ENCODE results near the gene CDH4.

Gene CDH4

DNA sequence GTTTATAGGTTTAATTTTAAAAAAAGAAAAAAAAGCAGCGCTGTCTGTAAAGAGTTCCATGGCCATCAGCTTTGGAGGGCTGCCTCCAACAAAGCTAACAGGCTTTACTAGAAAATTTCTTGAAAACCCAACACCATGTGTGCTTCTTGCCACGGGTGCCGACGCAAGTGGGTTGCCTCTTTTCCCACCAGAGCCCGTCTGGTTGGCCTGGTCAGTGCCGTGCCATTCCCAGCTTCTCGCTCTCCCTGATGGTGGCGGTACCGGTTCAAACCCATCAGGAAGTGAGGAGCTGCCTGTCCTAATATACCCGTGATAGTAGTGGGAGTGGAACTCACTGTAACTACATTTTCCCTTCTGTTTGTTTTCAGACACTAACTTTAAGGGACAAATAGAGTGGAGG, 73.7 kb downstream of the CDH4 start:
- no peak for DNase-seq (ENCODE audit: low read depth, low spot score)

DNA sequence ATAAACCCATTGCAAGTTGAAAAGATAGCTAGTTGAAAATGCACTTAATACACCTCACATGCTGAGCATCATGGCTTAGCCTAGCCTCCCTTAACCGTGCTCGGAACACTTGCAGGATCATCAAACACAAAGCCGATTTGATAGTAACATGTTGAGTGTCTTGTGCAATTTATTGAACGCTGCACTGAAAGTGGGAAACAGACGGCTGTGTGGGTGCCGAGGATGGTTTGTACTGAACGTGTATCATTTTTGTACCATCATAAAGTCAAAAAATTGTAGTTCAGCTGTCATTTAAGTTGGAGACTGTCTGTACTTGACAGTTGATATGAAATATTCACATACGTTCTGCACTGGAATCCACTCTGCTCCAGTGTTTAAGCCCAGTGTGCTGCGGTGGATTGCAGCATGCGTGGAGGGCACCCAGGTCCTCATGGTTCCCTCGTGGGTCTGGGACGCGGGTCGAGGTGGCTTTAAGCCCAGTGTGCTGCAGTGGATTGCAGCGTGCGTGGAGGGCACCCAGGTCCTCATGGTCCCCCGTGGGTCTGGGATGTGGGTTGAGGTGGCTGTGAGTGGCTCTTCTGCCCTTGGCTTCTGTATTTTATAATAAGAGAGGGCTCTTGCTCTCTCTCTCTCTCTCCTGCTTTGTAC, 77.0 kb downstream of the CDH4 start:
- DNase-seq (ENCODE audit: low read depth, low spot score): no peak

DNA sequence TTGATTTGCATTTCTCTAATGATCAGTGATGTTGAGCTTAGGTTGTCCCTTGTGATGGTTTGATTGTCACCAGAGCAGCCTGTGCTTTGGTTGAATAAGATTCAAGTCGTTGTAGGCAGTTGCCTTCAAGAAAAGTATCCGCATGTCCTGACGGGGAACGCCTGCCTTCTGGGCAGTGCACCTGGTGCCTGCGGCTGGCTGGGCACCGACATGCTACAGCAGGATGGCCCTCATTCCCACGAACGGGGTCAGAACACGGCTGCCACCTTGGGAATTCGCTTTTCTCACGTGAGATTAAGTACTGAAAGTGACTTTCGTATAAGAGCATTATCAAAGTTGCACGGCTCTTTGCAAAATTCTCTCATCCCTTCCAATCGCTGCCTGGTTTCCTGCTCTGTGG, 78.4 kb downstream of the CDH4 start:
- DNase-seq (ENCODE audit: low read depth, low spot score): no peak

DNA sequence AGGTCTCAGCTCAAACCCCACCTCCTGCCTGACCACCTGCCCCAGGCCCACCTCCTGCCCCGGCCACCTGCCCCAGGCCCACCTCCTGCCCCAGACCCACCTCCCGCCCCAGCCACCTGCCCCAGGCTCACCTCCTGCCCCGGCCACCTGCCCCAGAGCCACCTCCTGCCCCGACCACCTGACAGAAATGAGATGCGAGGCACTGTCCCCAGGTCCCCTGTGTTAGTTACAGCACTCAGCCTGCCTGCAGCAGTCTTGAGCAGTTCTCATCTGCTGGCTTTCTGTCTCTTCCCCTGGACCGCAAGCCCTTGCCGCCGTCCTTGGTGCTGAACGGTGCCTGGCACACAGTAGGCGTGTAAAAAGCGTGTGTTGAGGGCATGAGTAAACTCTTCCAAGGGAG, 79.5 kb downstream of the CDH4 start:
- DNase-seq (ENCODE audit: low read depth, low spot score): no peak

DNA sequence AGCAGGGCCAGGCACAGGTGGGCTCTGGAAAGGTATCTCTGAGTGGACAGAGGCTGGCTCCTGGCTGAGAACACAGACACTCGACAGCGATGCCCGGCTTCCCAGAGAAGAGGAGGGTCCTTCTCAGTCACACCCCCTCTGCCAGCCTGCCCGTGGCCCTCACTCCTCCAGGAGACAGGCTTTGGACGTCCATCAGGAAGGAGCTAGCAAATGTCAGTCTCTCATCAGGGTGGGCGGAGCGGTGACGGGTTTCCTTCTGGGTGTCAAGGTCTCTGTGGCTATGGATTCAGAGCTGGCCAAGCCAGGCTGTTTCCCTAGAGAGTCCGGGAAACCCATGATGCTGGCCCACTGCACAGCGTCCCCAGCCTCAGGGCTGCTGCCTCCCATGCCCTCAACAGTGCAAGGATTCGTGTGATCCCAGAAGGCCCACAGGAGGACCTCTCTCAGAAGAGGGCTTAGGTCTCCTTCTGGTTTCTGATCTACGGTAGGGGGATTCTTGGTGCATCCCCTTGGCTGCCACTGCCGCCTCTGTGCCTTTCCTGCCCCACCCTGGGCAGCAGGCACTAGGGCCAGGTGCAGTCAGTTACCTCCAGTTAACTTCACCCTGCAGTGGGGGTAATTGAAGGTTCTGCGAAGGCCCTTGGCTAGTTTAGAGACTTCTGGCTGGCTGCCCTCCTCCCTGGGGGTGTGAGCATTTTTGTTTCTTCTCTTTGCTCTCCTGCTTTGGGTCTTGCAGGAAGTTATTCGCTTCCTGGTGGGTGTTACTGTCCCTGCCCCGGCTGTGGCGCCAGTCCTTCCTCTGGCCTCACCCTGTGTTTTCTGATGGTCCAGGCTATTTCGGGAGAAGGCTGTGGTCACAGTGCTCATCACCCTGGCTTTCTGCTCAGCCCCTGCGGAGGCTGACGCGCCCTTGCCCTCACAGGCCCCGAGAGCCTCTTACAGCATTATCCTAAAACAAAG, 80.2 kb downstream of the CDH4 start:
- DNase-seq (ENCODE audit: low read depth, low spot score): no peak

DNA sequence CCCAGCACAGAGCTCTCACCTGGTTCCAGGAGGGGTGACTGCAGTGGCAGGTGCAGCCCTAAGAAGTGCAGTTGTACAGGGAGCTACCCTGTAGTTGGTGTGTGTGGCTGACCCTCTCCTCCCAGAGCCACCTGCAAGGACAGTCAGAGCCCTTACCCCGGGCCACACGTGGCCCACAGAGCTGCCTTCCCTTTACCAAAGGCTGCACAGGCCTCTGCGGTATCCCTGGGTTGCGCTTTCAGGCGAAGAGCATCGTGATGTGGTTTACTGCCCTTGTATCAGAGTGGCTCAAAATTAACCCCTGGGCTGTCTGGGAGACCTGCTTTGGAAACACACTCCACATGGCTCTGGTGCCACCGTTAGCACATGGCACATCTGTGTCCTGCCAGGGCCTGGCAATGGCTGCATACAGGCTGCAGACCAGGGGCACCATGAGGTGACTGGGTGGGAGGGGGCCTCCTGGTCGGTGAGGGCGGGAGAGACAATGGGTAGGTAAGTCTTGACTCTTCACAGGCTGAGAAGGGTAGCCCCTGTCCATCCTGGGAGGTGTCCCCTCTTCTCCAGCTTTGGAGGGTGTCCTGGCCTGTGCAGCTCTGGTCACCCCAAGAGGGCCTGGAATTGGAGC, 81.5 kb downstream of the CDH4 start:
- no peak for DNase-seq (ENCODE audit: low read depth, low spot score)

DNA sequence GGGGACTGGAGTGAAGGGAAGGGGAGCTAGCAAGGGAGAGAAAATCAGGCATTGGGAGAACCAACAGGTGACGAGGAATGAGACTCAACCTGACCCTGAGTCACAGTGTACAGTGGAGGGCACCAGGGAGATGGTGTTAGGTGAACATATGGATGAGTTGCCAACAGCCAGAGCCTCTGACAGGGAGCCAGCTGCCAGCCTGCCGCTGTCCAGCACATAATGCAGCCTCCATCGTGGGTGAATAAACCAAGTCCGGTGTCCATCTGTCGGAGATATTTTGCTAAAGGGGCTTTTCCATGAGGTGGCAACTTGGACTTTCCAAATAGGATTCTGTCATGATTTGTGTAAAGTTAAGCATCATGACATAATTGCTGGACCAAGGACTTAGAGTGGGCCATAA, 88.1 kb downstream of the CDH4 start:
- no peak for DNase-seq (ENCODE audit: low read depth, low spot score)

DNA sequence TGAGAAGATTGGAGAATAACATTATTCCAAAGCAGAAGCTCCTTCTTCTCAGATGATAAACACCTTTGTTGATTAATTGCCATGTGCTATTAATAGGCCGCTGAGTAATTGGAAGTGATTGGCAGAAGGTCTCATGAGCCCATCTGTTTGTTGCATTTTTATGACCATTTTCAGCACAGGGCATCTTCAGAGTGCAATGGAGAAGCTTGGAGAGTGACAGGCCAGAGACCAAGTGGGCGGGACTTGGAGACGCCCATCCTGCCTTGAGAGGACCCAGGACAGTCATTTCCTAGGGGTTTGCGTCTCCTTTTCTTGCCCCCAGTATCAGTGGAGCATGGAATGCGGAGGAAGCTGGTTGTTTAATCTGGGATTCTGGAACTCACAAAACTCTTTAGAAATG, 89.5 kb downstream of the CDH4 start:
- DNase-seq (ENCODE audit: low read depth, low spot score): no peak

DNA sequence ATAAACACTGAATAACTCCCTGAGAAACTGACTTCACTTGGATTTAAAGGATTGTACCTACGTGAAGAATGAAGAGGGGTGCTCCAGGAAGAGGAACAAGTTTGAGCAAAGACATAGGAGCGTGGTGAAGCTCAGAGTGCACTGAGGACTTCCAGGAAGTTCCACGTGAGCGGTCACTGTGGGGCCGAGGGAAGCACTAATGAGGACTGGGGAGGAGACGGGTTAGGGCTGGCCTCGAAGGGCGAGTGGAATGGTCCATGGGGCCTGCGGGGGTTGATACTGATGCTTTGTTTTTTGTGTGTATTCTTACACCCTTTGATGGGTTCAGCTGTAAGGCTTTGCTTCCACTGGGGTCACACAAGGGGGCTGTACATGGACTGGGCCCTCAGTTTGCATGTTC, 91.9 kb downstream of the CDH4 start:
- DNase-seq (ENCODE audit: low read depth, low spot score): no peak

DNA sequence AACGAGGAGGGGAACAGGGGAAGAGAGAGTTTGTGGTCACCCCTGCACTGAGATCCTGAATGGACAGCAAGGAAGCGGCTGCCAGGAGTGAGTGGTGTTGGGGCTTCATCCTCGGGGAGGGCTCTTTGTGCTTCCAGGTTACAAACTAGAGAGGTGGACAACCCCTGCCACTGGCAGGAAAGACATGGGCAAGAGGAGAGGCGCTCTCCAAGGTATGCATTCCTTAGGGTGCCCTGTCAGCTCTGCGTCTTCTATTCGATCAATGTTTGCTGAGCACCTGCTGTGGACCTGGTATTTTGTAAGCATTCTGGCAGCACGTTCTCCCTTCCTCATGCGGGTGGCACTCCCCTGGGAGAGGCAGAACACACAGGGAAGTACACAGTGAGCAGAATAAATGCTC, 93.6 kb downstream of the CDH4 start:
- DNase-seq (ENCODE audit: low read depth, low spot score): no peak

DNA sequence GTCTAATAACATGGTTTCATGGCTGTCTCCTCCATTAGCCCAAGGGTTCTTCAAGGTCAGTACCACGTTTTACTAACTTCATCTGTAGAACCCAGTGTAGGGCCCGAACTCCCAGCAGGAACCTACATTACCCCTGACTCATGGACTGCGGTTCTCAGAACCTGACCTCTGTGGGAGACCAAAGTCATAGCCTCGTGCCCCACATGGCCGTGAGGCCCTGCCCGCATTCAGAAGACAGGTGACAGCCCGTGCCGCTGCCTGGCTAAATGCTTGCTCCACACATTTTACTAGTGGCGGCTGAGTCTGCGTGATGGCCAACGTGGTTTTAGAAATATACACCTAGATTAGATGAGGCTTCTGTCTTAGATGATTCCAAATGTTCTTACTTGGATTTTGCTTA, 94.9 kb downstream of the CDH4 start:
- DNase-seq (ENCODE audit: low read depth, low spot score): no peak

DNA sequence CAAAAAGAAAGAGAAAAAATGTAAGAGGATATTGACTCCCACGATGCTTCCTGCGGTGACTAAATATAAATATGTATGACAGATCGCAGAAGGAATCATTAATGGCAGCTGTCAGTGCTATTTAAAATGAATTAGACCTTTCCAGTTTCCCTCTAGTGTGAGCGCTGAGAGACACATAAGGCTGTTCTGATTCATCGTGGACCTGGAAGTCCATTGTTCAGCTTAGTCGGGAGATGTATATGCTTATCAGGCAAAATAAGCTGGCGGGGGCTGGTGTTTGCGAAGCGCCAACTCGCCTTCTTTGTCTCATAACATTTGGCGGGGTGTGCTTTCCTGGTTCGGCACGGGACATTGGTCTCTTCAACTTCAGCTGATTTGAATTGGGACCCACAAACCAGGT, 95.4 kb downstream of the CDH4 start:
- no peak for DNase-seq (ENCODE audit: low read depth, low spot score)

DNA sequence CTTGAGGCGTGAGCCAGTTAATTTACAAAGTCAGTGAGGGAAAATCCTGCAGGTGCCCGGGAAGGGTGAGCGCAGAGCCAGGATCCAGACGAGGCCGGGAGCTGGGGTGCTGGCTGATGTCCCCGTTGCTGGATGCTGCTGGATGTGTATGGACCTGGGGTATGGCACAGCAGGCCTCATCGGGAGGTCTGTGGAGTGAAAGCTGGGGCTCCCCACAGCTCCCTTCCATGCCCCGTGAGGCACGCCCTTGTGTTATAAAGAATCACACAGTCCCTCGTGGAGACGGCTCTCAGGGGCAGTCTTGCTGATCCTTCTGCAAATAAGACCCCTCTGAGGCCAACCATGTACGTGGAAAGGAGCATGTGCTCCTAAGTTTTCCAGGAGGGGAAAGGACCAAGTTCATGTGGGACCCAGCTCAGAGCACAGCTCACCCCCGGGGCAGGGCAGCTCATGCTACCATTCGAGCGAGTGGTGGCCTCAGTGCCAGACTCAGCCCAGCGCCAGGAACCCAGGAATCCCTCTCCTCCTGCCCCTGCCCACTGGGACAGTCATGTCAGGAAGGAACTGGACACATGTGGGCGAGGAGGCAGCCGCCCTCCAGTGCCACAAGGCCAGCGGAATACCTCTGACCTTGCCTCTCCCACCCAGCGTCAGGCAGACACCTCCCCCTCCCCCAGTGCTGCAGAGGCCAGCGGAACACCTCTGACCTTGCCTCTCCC, 97.5 kb downstream of the CDH4 start:
- DNase-seq (ENCODE audit: low read depth, low spot score): no peak

DNA sequence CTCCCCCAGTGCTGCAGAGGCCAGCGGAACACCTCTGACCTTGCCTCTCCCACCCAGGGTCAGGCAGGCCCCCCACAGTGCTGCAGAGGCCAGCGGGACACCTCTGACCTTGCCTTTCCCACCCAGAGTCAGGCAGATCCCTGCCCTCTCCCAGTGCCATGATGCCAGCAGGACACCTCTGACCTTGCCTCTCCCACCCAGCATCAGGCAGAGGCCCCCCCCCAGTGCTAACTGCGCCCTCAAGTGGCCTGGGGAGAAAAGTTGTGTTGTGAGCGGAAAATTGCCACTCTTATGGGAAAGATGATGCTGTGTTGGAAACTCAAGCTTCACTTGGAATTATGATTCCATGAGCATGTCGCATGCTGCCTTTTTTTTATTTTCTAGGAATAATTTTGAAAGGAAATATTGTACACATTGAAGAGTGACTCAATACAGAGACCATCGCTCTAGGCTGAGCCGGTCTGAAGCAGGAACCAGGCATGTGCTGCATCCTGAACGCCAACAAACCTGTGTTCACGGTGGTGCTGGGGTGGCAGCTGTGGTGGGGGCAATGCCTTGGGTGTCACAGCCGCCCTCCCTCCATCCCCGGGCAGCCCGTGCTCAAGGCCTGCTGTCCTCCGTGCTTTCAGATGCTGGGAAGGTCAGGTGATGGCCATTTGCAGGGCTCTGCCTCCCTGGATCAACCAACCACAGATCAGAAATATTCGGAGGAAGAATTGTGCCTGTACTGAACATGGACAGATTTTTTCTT, 98.6 kb downstream of the CDH4 start:
- no peak for DNase-seq (ENCODE audit: low read depth, low spot score)

DNA sequence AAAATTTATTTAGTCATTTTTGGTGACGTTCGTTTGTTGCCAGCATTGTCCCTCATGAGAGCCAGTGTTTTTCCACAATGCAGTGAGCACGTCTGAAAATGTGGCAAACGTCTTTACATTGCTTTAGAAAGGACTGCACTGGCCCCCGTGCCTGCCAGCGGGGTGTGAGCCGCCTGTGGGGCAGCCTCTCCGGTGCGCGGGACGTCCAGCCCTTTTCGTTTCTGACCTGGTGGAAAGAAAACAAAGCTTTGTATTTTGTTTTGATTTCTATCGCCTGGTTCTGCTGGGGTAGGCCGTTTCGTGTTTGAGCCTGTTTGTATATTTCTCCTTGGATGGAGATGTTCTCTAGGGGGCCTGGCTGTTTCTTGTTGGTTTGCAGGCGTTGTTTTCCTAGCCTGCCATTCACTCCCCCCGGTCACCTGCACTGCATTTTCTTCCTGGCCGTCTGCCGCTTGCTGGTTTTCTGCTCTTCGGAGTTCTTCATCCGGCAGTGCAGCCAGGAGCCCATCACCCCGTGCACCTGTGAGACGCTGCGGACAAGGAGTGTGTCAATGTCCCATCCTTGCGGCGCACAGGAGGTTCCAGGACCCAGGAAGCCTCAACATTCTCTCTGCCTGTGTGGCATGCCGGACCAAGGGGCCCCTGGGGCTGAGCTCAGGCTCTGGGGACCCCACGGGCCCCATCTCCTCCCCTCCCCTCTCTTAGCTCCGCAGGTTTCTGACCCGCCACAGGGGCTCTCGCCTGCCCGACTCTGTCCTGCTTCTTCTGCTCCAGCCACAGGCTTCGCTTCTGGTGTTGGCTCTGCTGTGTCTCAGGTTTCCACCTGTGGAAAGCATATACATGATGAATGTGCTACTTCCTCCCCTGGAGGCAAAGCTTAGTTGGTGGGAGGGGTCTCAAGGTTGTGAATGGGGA, 100.5 kb downstream of the CDH4 start:
- no peak for DNase-seq (ENCODE audit: low read depth, low spot score)

DNA sequence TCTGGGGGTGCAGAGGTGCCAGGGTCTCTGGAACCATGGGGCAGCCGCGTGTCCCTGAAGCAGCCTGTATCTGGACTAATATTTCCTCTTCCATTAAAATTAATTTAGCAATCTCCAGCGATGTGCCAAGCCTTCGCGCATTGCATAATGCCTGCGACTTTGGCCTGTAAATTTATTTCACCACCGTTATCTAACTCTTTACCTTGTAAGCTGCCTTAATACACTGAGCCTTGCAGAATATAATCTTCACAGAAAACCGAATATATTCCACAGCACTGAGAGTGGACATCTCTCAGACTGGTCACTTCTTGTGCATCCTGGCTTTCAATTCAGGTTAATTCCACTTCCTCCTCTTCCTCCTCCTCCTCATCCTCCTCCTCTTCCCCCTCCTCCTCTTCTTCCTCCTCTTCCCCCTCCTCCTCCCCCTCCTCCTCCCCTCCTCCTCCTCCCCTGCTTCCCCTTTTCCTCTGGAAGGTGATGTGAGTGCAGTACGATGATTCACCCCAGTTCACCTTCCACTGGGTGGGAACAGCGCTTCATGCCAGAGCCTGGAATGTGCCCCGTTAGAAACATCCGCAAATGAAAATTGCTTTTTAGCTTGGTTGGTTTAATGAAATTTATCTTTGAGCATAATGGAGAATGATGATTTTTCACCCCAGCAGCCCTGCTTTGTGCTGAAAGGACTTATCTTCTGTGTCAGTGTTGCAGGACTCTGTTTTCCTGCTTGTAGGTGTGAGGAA, 101.4 kb downstream of the CDH4 start:
- no peak for DNase-seq (ENCODE audit: low read depth, low spot score)

DNA sequence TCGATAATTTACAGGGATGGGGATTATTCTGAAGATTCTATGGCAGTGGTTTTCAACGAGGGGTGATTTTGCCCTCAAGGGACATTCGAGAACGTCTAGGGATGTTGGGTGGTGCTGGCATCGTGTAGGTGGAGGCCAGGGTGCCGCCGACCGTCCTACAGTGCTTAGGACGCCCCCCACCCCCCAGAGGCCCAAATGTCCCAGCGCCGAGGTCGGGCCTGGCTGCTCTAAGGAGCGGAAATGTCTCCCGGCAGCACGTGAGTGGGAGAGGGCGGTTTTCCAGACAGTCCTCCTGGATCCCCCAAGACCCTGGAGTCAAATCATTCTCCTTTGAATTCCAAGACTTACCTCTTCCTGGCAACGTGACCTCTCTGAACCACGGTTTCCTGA, 101.9 kb downstream of the CDH4 start:
- DNase-seq (ENCODE audit: low read depth, low spot score): no peak

DNA sequence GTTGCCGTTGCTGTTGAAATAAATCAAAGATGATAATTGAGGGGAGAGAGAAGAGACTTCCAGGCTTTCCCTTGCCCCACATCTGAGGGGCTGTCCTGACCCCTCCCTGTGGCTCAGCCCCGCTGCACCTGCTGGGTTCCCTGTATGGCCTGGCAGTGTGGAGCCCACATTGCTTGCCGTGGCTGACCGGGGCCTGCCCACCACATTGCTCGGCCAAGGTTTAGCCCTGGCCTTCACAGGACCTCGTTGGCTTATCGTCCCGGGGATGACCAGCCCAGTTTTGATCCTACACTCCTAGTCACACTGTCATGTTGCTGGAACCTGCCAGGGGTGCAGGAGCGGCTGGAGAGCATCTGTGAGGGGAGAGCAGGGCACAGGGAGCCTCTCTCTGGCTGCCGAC, 102.4 kb downstream of the CDH4 start:
- DNase-seq (ENCODE audit: low read depth, low spot score): no peak

DNA sequence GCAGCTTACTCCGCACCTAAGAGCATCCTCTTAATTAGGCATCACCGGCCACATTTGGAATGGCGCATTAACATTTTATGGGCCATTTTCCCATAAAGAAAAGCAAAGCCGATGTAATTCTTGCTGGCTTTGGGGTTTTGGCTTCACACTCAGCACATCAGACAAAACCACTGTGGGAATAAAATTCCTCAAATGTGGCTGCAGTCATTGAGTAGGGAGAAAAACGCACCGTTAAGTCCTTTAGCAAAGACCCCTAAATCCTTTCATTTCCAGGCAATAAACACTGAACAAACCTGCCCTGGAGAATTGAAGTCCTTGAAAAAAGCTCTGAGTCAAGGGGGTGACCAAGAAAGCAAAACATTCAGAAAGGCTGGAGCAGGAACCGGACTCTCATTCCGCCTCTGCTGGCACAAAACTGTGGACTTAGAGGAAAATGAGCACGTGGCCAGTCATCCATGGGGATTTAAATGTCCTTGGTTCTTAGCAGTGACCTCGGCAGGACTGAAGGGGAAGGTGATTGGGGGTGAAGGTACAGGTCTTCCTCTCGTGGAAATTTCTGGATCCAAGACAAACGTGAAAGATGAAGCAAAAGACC, 102.9 kb downstream of the CDH4 start:
- no peak for DNase-seq (ENCODE audit: low read depth, low spot score)
